Kidney tubule cell (primary cell): ENCODE results near the gene LARP1.
"Not testable (repeated sequence)": the region's sequence is repeated elsewhere in the genome, so short reads cannot be mapped to it uniquely, and the experiment has no call there.

ENCODE experiments used
- DNase-seq: peaks from one replicate; pipeline ENCODE4 v3.0.0-alpha.2; 2018; ENCODE audit warnings: low spot score

LARP1 gene

DNA sequence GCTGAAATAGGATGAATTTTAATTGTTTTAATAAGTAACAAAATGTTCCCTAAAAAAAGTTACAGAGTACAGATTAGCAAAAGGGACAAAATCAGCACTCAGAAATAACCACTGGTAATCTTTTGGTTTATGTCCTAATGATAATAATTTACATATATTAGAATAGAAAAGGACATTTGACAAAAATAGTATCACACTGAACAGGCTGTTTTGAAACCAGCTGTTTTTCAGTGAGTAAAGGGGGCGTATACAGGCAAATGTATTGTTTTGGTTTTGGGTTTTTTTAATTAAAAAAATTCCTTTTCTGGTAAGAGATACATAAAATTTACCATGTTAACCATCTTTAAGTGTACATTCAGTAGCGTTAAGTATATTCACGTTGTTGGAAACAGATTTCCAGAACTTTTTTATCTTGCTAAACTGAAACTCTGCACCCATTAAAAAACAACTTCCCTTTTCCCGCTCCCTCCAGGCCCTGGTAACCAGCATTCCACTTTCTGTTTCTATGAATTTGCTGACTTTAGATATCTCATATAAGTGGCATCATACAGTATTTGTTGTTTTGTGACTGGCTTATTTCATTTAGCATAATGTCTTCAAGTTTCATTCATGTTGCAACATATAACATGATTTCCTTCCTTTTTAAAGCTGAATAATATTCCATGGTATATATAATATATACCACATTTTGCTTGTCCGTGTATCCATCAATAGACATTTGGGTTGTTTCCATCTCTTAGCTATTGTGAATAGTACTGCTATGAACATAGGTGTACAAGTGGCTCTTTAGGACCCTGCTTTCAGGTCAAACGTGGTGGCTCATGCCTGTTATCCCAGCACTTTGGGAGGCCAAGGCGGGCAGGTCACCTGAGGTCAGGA, 20.6 kb upstream of the LARP1 start:
- no peak for DNase-seq

DNA sequence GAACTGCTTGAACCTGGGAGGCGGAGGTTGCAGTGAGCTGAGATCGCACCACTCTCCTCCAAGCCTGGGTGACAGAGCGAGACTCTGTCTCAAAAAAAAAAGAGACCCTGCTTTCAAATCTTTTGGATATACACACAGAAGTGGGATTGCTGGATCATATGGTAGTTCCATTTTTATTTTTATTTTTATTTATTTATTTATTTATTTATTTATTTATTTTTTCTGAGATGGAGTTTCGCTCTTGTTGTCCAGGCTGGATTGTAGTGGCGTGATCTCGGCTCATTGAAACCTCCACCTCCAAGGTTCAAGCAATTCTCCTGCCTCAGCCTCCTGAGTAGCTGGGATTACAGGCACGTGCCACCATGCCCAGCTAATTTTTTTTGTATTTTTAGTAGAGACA, 19.8 kb upstream of the LARP1 start:
- not testable (repeated sequence) for DNase-seq

DNA sequence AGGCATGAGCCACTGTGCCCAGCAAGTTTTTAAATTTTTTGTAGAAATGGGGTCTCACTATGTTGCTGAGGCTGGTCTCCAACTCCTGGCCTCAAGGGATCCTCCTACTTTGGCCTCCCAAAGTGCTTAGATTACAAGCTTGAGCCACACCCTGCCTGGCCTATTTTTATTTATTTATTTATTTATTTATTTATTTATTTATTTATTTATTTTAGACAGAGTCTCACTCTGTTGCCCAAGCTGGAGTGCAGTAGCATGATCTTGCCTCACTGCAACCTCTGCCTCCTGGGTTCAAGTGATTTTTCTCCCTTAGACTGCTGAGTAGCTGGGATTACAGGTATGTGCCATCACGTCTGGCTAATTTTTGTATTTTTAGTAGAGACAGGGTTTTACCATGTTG, 18.8 kb upstream of the LARP1 start:
- not testable (repeated sequence) for DNase-seq

DNA sequence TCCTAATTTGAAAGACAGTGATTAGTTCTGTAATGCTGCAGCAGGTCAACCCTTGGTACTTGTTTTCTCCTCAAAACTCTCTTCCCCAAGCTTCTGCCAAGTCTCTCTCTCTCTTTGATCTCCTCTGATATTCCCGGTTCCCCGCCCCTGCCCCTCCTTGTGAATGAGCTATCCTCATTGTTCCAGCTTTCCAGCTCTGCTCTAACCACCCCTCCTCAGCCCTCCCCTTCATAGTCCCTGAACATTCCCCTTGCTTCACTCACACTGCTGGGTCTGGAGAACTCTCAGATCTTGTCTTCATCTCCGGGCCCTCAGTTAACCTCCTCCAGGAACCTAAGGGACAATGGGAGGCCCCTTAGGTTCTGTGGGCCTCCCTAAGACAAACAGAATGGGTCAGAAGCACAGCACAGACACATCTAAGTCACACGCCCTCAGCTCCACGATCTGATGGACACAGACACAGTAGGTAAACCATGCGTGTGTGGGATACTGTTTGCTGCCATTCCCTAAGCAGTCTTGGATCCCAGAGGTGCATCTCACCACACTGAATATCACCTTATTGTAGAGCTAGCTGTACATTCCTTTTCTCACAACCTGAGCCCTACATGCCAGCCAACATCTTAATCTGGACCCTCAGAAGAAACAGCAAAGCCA, 17.4 kb upstream of the LARP1 start:
- DNase-seq = no peak

DNA sequence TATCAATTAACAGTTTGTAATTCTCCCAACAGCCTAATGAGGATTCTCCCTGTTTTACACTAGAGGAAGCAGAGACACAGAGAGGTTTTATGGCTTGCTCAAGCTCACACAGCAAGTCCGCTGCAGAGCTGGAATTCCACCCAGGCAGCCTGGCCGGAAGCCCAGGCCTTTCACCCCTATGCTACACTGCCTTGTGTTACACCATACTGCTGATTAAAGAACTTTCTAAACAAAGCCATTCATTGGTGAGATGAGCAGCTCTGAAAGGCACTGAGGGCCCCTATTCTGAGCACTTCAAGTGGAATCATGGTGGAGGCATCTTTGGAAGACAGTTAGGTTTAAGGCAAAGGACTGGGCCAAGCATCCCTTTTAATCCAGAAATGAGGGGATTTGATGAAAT, 14.7 kb upstream of the LARP1 start:
- DNase-seq = peak; percentile 42

DNA sequence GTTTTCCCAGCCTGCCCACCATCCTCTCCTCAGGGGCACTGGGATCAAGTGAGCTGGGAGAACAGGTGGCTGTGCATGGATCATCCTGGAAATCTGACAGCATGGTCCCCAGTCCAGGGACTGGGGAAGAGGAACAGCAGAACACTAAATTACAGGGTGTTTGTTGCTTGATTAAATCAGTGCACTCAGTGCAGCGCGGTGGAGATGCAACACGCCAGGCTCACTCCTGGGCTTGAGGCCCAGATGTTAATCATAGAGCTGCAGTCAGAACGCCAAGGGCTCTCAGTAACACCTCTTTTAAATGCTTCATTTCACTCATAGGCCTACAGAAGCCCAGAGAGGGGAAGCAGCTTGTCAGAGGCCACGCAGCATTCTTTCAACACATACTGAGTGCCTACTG, 14.2 kb upstream of the LARP1 start:
- peak; percentile 61 for DNase-seq

DNA sequence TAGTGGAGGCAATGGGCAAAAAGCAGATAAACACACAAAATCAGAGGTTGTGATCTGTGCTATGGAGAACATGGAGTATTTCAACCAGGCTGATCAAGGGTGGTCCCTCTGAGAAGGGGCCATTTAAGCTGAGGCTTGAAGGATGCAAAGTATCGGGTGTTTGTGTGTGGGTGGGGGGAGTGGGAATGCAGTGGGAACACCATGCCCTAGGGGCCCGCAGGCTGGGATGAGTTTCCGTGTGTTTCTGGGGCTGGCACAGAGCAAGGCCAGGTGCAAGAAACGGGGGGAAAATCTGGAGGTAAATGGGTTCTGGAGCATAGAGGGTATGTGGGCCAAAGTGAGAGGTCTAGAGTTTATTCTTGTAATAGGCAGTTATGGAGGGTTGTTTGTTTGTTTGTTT, 13.8 kb upstream of the LARP1 start:
- no peak for DNase-seq

DNA sequence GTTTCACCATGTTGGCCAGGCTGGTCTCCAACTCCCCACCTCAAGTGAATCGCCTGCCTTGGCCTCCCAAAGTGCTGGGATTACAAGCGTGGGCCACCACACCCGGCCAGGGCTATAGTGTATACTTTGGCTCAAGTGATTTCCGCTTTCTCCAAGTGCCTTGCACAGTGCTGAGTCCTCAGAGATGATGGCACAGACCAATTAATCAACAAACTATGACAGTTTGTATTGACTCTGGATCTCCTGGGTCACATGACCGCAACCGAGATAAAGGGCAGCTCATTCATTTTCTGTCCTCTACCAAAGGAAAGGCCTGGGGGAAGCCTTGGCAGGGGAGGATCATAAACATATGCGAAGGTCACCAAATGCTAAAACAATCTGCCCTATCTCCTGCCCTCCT, 11.4 kb upstream of the LARP1 start:
- no peak for DNase-seq

DNA sequence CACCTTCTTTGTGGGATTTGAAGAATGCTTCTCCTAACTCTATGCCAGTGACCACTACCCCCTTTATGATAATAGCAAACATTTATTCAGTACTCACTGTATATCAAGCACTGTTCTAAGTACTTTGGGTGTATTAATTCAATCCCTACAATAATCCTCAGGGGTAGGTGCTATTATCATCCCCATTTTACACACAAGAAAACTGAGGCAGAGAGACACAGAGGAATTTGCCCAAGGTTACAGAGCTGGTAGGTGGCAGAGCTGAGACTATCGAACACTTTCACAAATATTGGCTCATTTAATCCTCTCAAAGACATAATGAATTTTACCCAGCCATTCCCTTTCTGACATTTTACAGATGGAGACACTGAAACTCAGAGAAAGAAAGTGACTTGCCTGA, 9.8 kb upstream of the LARP1 start:
- DNase-seq = no peak

DNA sequence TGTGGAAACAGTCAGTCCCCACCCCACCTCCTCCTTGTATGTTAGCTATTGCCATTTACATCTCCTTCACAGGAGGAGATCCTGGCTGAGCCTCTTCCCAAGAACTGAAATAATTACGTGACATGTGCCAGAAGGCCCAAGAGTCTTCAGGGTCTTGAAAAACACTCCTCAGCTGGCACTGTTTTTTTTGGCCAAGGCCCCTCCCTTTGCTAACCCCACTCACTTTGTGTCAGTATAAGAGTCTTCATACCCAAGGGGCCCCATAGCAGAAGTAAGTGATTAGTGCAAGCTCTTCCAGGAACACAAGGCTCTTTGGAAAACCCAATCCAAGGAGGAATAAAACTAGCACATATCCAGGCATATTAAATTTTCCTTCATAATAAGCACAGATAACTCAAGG, 5.7 kb upstream of the LARP1 start:
- no peak for DNase-seq

DNA sequence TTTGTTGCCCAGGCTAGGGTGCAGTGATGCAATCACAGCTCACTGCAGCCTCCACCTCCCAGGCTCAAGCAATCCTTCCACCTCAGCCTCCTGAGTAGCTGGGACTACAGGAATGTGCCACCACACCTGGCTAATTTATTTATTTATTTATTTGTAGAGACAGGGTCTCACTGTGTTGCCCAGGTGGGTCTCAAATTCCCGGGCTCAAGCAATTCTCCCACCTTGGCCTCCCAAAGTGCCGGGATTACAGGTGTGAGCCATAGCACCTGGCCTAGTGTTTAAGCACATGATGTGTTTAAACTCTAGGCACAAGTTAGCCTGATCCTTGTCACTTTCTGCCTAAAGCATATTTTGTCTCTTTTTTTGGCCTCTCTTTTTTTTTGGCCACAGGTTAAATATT, 4.5 kb upstream of the LARP1 start:
- not testable (repeated sequence) for DNase-seq

DNA sequence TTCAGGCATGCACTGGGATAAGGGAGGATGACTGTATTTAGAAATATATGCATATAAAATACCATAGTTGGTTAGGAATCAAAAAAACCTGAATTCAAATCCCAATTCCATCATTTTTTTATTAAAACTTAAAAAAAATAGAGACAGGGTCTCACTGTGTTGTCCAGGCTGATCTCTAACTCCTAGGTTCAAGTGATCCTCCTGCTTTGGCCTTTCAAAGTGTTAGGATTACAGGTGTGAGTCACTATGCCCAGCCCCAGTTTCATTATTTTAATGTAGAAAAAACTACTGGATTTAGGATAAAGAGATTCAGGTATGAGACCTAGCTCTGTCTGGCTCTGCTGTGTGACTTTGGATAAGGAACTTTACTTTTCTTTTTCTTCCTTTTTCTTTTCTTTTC, 3.3 kb upstream of the LARP1 start:
- no peak for DNase-seq

DNA sequence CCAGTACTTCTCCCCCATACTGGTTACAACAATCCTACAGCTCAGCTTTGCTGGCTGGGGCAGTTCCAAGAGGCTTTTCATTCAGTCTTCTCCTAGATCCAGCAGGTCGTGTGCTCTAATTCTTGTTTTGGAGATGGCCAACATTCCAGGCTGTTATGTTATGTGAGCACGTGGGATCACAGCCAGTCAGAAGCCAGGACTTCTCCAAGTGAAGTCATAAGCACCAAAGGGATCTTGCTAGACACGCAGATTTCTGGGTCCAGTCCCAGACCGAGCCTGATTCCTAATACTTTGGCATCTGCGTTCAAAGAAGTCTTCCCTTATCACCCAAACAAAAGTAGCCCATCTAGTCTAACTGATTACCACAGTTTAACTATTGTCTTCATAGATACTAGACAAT, 1.4 kb upstream of the LARP1 start:
- peak; percentile 75 for DNase-seq

DNA sequence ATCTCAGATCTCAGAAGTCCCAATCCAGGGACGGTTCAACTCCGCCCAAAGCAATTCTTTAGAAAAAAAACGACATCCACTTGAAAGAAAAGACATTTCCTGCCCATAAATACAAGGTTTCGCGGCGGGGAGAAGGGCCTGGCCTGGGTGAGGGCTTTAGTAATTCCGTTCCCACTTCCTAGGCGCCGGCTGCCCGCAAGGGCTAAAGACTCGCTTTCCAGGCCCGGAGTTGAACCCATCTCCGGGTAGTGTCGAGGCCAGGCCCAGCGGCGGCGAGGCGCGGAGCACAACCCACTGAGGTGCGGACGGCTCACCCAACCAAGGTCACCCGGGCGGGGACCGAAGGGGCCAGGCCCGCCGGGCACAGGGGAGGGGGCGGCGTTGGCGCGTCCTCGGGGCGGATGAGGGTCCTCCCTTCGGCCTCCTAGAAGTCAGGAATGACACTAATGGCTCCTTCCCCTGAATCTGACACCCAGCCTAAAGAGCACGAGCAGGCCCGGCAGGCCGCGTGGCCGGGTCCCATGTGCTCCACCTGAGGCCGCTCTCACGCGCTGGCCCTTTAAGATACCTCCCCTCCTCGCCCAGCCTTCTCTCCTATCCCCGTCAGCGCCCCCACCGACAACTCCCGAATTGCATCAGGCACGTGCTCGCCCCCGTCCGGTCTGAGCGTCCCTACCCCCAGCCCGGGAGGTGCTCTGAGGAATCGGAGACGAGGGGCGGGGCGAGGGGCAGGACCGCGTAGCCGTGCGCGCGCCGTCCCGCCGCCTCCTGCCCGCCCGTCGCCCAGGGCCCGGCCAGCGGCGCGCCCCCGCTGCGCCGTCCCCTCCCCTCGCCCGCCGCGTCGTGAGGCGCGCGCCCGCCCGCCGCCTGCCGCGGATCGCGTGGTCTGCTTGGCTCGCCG, 467 bp upstream of the LARP1 start:
- peak; percentile 99 for DNase-seq

DNA sequence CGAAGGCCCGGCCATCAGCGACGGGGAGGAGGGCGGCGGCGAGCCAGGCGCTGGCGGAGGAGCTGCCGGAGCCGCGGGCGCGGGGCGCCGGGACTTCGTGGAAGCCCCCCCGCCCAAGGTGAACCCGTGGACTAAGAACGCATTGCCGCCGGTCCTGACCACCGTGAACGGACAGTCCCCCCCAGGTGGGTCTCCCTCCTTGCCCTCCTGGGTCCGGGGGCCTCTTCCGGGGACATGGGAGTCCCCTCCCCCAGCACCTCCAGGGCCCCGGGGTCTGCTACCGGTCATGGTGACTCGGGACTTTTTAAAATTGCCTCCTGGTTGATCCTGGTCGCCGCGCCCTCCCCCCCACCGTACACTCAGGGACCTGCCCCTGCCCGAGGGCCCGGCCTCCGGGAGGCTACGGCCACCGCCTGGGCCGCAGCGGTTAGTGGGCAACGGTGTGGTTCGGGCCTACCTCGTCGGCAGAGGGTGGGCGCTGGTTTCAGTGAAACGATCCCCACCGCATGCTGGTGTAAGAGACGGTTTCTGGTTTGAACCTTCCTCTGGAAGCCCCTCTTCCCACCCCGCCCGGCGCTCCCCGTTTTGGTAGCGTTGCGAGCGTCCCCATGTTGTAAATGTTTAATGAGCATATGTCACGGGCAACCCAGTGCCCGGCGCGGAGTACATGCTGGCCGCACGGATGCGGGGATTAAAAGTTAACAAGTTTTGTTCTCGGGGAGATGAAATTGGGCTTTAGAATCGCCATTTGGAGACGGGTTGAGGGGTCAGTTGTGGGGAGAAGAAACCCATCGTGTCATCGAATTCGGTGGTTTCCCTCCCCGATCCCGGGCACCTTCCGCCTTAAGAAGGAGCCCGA, 1.1 kb downstream of the LARP1 start:
- peak; percentile 57 for DNase-seq

DNA sequence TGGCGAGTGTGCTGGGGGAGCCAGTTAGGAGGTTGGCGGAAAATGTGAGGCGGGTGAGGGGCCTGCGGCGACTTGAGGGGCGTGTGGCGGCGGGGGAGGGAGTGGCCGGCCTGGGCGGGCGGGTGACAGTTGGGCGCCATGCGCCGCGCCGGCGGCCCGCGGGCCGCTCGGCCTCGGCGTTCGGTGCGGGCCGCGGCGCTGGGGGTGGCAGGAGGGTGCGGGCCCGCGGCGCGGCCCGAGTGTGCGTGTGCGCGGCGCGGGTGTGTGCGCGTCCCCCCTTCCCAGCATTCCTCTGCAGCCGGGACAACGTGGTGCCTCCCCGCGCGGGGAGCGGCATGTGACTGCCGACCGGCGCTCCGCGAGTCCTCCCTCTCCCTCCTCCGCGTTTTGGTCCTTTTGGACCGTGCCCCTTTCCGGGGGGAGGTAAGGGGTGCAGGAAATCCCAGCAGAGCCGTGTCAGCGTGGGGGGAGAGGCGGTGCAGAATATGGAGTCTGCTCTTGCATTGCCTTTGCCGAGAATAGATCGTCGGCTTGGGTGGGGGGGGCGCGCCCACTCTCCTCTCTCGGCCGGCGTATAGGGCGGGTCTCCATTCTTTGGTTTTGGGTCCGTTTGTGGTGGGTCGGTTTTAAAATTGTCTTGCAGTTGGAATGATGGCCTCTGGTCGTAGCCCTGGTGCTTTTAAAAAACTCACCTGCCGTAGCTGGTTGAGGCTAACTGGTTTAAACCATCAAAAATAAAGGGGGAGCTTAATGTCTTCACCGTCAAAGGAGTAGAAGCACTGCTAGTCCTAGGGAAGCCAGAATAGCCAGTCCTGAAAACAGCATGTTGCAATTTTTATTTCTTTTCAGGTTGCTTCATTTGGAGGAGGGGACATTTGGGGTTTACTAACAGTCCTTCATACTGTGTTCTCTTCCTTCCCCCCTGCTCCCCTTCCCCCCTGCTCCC, 2.0 kb downstream of the LARP1 start:
- peak; percentile 40 for DNase-seq

DNA sequence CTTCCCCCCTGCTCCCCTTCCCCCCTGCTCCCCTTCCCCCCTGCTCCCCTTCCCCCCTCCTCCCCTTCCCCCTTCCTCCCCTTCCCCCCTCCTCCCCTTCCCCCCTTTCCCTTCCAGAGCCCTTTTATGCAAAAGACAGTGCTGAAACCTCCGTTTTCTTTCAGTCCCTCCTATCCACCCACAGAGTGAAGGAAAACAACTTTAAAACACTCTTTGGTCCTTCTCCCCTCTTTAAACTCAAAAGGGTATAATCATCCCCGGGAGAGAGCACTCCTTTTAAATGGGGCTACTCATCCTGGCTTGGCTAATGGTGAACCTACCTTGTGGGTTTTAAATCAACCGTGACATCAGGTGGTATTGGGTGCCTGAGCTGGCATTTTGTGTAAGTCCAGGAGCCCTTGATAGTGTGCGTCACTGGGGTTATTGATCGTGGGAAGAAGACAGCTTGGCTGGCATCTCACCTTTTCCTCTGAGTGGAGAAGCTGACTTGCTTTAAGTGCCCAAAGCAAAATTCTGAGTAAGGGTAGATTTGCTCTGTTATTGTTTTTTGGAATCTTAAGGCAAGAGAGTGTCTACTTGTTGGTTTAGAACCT, 2.7 kb downstream of the LARP1 start:
- DNase-seq = peak; percentile 92

DNA sequence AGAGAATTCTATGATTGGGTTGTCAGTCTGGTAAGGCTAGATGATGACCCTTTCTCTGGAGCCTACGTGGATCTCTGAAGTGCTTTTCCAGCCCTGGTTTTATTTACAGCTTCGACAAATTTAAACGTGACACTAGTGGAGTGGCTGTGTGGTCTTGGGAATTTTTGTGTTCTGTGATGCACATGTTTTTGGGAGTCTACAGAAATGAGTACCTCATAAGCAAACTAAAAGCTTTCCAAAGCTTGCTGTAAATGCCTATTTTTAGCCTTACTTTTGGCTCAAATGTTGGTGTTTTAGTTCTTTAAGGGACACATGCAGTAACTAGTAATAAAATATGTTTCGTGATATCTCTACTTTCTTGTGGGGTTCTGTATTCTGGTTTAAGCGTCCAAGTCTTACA, 3.3 kb downstream of the LARP1 start:
- DNase-seq = no peak

DNA sequence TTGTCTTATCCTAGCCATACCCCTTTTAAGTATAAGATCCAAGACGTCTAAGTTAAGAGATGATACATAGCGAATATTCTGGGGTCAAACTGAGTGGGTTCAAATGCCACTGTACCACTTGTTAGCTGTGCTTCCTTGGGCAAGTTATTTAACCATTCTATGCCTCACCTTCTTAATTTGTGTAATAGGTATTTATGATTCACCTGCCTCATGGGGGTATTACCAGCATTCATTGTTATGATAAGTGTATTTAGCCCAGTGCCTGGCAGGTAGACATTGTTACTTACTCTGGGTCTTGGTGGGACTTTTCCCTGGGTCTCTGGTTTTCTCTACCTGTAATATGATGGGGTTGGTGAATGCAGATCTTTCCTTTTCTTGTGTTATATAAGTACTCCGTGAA, 3.8 kb downstream of the LARP1 start:
- peak; percentile 56 for DNase-seq

DNA sequence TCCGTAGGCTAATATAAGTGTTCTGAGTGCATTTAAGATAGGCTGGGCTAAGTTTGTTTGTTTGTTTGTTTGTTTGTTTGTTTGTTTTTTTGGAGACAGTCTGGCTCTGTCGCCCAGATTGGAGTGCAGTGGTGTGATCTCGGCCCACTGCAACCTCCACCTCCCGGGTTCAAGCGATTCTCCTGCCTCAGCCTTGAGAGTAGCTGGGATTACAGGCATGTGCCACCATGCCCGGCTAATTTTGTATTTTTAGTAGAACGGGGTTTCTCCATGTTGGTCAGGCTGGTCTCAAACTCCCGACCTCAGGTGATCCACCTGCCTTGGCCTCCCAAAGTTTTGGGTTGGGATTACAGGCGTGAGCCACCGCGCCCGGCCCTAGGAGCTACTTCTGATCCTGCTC, 4.7 kb downstream of the LARP1 start:
- DNase-seq = not testable (repeated sequence)
